ENCODE data around the gene TNFRSF21. TPM values are rescaled to one million over a fixed set of nuclear protein-coding genes. Genes with fewer than 3 reads are reported as not detected.
"Not testable (repeated sequence)": the region's sequence is repeated elsewhere in the genome, so short reads cannot be mapped to it uniquely, and the experiment has no call there.

The TNFRSF21 gene
- total RNA-seq, 4 donors from 2014 or later, result 43.4 to 78.9 (median 63.0) TPM

GRCh38 chr6:47234266-47234933 lies 75.3 kb downstream of the TNFRSF21 start:
- H3K9me3 ChIP-seq, result no peaks in the 10 kb centered on the region
- peaks cover 0 to 56% (median 0%) of the 10 kb centered on the region in 3 donors for H3K36me3 ChIP-seq
- WGBS, 2 donors, result 91 to 94% methylated on average over 21 to 27 of the region's 30 CpGs
- H3K27ac ChIP-seq, result no peak overlapping the region
- intact Hi-C loops (cut with DNase I), result no loop called here
- H3K27me3 ChIP-seq, result no peaks in the 10 kb centered on the region
- no peak overlapping the region for H3K4me3 ChIP-seq
- no peak for TF ChIP-seq POLR2A (IDR thresholded peaks at IDR 0.05)
- no peak for TF ChIP-seq CTCF (IDR thresholded peaks at IDR 0.05)
- DNase-seq, result no peak
- peaks cover 0 to 23% (median 8%) of the 10 kb centered on the region in 3 donors for H3K4me1 ChIP-seq

GRCh38 chr6:47231151-47231550 lies 78.6 kb downstream of the TNFRSF21 start:
- 86% methylated on average over 4 of the region's 4 CpGs for WGBS, 2 donors
- Histone ChIP-seq H3K36me3 (peaks cover 0 to 46% (median 0%) of the 10 kb centered on the region in 3 donors), H3K4me3 (no peak overlapping the region), H3K9me3 (no peaks in the 10 kb centered on the region), H3K4me1 (peaks cover 0 to 2% (median 0%) of the 10 kb centered on the region in 3 donors), H3K27ac (no peak overlapping the region), H3K27me3 (no peaks in the 10 kb centered on the region)
- TF ChIP-seq POLR2A (IDR thresholded peaks at IDR 0.05) (no peak), CTCF (IDR thresholded peaks at IDR 0.05) (no peak)
- no peak for DNase-seq
- intact Hi-C loops (cut with DNase I), result no loop called here

- Histone ChIP-seq H3K9me3 (no peaks in the 10 kb centered on the region), H3K4me1 (no peaks in the 10 kb centered on the region), H3K27ac (no peak overlapping the region), H3K4me3 (no peak overlapping the region), H3K27me3 (no peaks in the 10 kb centered on the region), H3K36me3 (peaks cover 0 to 46% (median 0%) of the 10 kb centered on the region in 3 donors)
- intact Hi-C loops (cut with DNase I), result no loop called here
- 63 to 83% methylated on average over 6 of the region's 6 CpGs for WGBS, 2 donors
- no peak for DNase-seq
- no peak for TF ChIP-seq POLR2A (IDR thresholded peaks at IDR 0.05)
- TF ChIP-seq CTCF (IDR thresholded peaks at IDR 0.05), result no peak
Observed at GRCh38 chr6:47230579-47230978, 79.1 kb downstream of the TNFRSF21 start.

GRCh38 chr6:47229255-47229654 lies 80.5 kb downstream of the TNFRSF21 start:
- Histone ChIP-seq H3K27me3 (no peaks in the 10 kb centered on the region), H3K36me3 (peaks cover 0 to 37% (median 0%) of the 10 kb centered on the region in 3 donors), H3K27ac (no peak overlapping the region), H3K4me3 (no peak overlapping the region), H3K4me1 (no peaks in the 10 kb centered on the region), H3K9me3 (no peaks in the 10 kb centered on the region)
- no peak for DNase-seq
- no peak for TF ChIP-seq CTCF (IDR thresholded peaks at IDR 0.05)
- TF ChIP-seq POLR2A (IDR thresholded peaks at IDR 0.05), result no peak
- WGBS, 2 donors, result 91 to 96% methylated on average over 7 of the region's 7 CpGs
- intact Hi-C loops (cut with DNase I), result no loop called here

- H3K9me3 ChIP-seq; H3K27me3 ChIP-seq; H3K4me1 ChIP-seq; H3K4me3 ChIP-seq; DNase-seq; H3K27ac ChIP-seq; intact Hi-C loops (cut with DNase I): not testable (repeated sequence)
- WGBS, 2 donors, result 93 to 97% methylated on average over 3 of the region's 3 CpGs
- H3K36me3 ChIP-seq, result peaks cover 0 to 30% (median 0%) of the 10 kb centered on the region in 3 donors
Observed at GRCh38 chr6:47228093-47228492, 81.6 kb downstream of the TNFRSF21 start.

GRCh38 chr6:47223251-47223650 lies 86.5 kb downstream of the TNFRSF21 start:
- intact Hi-C loops (cut with DNase I); H3K27ac ChIP-seq; H3K27me3 ChIP-seq; H3K36me3 ChIP-seq; DNase-seq; H3K4me3 ChIP-seq; H3K4me1 ChIP-seq; H3K9me3 ChIP-seq: not testable (repeated sequence)

All from esophagus squamous epithelium (tissue), 5 donors.